HG03378 (cell line): ENCODE measurements around the gene CTSS.

ENCODE experiments used
- ATAC-seq: cut with Tn5 transposase; IDR thresholded peaks from one replicate; pipeline ENCODE4 v1.9.1; 2021; ENCODE audit warnings: mild to moderate bottlenecking, moderate library complexity; ENCODE audit not compliant: unreplicated experiment

Gene CTSS

DNA sequence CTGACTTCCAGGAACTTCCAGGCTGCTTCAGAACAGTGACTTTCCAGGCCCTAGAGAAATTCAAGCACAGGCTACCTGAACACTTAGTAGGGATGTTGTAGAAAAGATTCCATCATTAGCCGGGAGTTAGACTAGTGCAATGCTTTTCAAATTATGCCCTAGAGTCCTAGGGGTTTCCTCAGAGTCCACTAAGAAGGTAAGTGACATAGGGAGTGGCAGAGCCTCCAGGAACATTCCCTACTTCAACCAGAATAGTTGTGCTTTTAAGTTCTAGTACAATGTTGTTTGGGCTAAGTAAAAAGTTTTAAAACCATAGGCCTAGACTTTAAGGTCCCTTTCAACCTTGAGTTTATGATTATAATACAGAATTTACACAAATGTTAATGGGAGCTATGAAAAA is 59.5 kb downstream of the CTSS start:
- ATAC-seq: no peak

GRCh38 chr1:150703427-150703826 is 62.2 kb downstream of the CTSS start:
- no peak for ATAC-seq

GRCh38 chr1:150696995-150697927 is 68.3 kb downstream of the CTSS start, which contains the start of gene GOLPH3L:
TSS of gene GOLPH3L (minus strand) at chr1:150697154. CDS start at chr1:150694838, 2,316 bp downstream.
- peak; percentile 97 for ATAC-seq

DNA sequence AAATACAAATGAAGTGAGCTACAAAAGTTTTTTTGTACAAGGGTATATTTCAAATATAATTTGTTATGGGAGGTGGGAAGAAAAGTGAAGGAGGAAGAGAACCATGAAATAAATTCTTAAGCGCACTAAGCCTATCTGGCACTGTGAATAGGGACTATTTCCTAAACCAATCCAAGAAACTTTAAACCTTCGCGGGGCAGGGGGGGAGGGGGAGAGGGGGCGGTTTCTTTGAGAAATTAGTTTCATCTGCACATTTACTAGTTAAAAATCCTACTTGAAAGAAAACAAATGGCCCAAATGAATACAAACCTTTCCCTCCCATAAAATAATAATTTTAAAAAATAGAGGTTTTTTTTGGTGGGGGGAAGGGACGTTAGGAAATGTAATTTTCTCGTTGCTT is 69.0 kb downstream of the CTSS start:
- no peak for ATAC-seq

GRCh38 chr1:150696162-150696561 is 69.4 kb downstream of the CTSS start:
- ATAC-seq: no peak

DNA sequence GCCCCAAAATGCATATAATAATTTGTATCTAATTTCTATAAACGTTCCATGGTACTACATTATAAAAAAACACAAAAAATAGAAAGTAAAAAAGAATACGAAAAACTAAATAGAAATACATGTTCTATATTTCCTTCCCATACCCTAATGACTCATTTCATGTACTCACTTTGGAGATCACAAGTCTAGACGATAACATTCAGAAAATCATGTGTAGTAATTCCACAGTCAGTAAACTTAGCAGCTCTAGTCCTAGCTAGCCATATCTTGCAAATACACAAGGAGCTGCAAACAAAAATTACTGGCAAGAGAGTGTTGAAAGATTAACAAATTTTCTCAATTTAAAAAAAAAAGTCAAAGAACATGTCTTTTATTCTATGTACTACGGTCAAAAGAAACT is 70.0 kb downstream of the CTSS start:
- ATAC-seq: no peak

DNA sequence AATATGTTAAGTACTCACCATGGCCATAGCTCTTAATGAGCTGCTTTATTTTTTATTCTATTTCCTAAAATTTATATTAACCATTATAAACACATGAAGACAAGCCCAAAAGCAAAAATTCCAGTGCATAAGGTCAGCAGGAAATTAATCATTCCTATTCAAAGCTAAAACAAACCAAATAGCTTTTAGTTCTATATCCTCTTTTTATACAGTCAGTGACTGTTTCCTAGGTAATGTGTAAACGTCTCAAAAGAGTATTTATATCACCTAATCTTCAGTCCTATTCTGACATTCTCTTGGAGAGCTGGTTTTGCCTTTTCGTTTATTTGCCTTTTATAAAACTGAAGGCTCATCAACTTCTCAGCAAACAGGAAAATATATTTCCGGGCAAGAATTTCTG is 72.9 kb downstream of the CTSS start:
- ATAC-seq: no peak

GRCh38 chr1:150688763-150689162 is 76.8 kb downstream of the CTSS start:
- ATAC-seq: no peak

GRCh38 chr1:150686275-150686674 is 79.3 kb downstream of the CTSS start:
- ATAC-seq: no peak

- no peak for ATAC-seq
Measured at GRCh38 chr1:150683914-150684313, 81.7 kb downstream of the CTSS start.
